ENCODE data around the gene ZNRF2.
A peak's percentile ranks its signal among the peaks of the same experiment; 100 is the strongest.

Gene ZNRF2

DNA sequence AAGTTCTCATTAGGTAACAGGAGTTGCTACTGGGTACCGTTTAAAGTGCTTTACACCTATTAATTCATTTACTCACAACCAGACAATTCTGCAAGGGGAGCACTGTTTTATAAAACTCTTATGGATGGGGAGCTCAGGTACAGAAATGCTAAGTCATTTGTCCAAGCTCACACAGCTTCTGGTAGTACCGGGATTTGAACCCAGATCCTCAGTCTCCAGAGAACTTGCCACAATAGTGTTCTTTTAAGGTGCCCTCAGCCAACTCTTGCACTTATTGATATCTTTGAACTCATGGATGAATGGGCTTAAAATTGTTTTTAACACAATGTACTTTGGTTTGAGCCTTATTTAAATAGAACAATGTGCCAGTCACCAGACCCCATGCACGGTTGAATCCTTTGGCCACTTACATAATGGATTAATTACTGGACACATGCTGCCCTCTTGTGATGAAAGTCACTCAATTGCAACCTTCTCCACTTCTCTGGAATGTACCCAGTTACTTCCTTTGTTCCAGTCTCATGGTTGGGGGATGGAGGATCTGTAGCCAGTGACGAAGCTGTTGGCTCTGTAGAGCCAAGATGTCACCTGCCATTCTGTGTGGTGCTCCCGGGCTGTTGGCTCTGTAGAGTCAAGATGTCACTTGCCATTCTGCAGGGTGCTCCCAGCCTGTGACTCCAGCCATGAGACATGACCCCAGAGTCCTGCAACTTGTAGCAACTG, 128.5 kb downstream of the ZNRF2 start:
- Mint-ChIP-seq H3K27ac (no peak overlapping the region), H3K4me1 (no peaks in the 10 kb centered on the region), H3K36me3 (ENCODE audit: low read depth) (peaks cover 12% of the 10 kb centered on the region), H3K9me3 (peaks cover 16% of the 10 kb centered on the region), H3K4me3 (no peak overlapping the region), H3K27me3 (ENCODE audit: low read depth, poor library complexity) (peaks cover 3% of the 10 kb centered on the region)
- TF ChIP-seq CTCF (IDR thresholded peaks at IDR 0.05): peak; percentile 26
- no peak for DNase-seq

- H3K4me1 Mint-ChIP-seq: no peaks in the 10 kb centered on the region
- H3K36me3 Mint-ChIP-seq (ENCODE audit: low read depth): peaks cover 12% of the 10 kb centered on the region
- H3K9me3 Mint-ChIP-seq: peaks cover 22% of the 10 kb centered on the region
- peaks cover 3% of the 10 kb centered on the region for H3K27me3 Mint-ChIP-seq (ENCODE audit: low read depth, poor library complexity)
- TF ChIP-seq CTCF (IDR thresholded peaks at IDR 0.05): no peak
- H3K27ac Mint-ChIP-seq: no peak overlapping the region
- H3K4me3 Mint-ChIP-seq: no peak overlapping the region
- no peak for DNase-seq
These were observed 129.5 kb downstream of the ZNRF2 start for GRCh38 chr7:30413864-30414263.
